IMR-90 (cell line): ENCODE data around the gene RPS3. TPM values are rescaled to one million over a fixed set of nuclear protein-coding genes. Genes with fewer than 3 reads are reported as not detected.

Source experiments
- ATAC-seq: fragments of 200-7000 bp; cut with Tn5 transposase; 2 replicates; pipeline ENCODE4 v1.9.1; 2020; ENCODE audit warnings: low read depth, mild to moderate bottlenecking, moderate library complexity
- BruUV-seq: library from RNA; stranded (reverse); fragments of 400-500 nt; replicated peaks from 2 replicates; lab custom pipeline; 2021; lab: Mats Ljungman, UMichigan
- CTCF ChIA-PET: fragments of 300-600 bp; formaldehyde crosslinking; extraction: SDS; loops from one replicate; lab custom pipeline; 2021; ENCODE audit warnings: antibody characterized with exemption; lab: Yijun Ruan, JAX
- POLR2A ChIA-PET: fragments of 300-600 bp; sonication (Branson Sonifier 250); formaldehyde crosslinking; loops from one replicate; lab custom pipeline; 2022; ENCODE audit warnings: antibody characterized with exemption; ENCODE audit not compliant: unreplicated experiment; lab: Charles Lee
- DNase-seq: peaks from one replicate; pipeline ENCODE4 v3.0.0; 2013
- H2AFZ ChIP-seq: replicated peaks from 2 replicates; pipeline ENCODE3; 2013; ENCODE audit warnings: low read length, mild to moderate bottlenecking; ENCODE audit not compliant: poor library complexity
- H2AK5ac ChIP-seq: 2 replicates; pipeline ENCODE4 v1.6.1; 2013; ENCODE audit warnings: low read depth, low read length, inconsistent platforms
- H2AK9ac ChIP-seq: replicated peaks from 2 replicates; pipeline ENCODE3; 2013; ENCODE audit warnings: mild to moderate bottlenecking, low read depth, low read length, moderate library complexity; ENCODE audit not compliant: poor library complexity
- H2BK120ac ChIP-seq: 2 replicates; pipeline ENCODE4 v1.6.1; 2013; ENCODE audit warnings: low read depth, low read length, inconsistent platforms
- H2BK15ac ChIP-seq: 3 replicates; pipeline ENCODE4 v1.6.1; 2013; ENCODE audit warnings: low read depth, low read length, inconsistent platforms
- H2BK20ac ChIP-seq: 2 replicates; pipeline ENCODE4 v1.6.1; 2013; ENCODE audit warnings: low read depth, mild to moderate bottlenecking, inconsistent platforms, low read length, moderate library complexity
- H2BK5ac ChIP-seq: 2 replicates; pipeline ENCODE4 v1.6.1; 2013; ENCODE audit warnings: mild to moderate bottlenecking, low read depth, low read length, inconsistent platforms; ENCODE audit not compliant: poor library complexity, severe bottlenecking
- H3K14ac ChIP-seq: replicated peaks from 2 replicates; pipeline ENCODE4 v1.6.1; 2013; ENCODE audit warnings: low read depth, low read length, inconsistent platforms
- H3K18ac ChIP-seq: 2 replicates; pipeline ENCODE4 v1.6.1; 2013; ENCODE audit warnings: low read depth, low read length, control low read depth
- H3K23ac ChIP-seq: 2 replicates; pipeline ENCODE4 v1.6.1; 2013; ENCODE audit warnings: low read depth, low read length, inconsistent platforms
- H3K27ac ChIP-seq: 2 replicates; pipeline ENCODE4 v1.5.1; 2013; ENCODE audit warnings: mild to moderate bottlenecking, control low read depth, low read length; ENCODE audit not compliant: insufficient read depth
- H3K27me3 ChIP-seq: 2 replicates; pipeline ENCODE4 v1.6.1; 2013; ENCODE audit warnings: low read length; ENCODE audit not compliant: control insufficient read depth, insufficient read depth
- H3K36me3 ChIP-seq: 2 replicates; pipeline ENCODE4 v1.6.1; 2013; ENCODE audit warnings: low read length, mixed read lengths; ENCODE audit not compliant: control insufficient read depth, insufficient read depth
- H3K4ac ChIP-seq: 2 replicates; pipeline ENCODE4 v1.6.1; 2013; ENCODE audit warnings: low read depth, low read length, inconsistent platforms
- H3K4me1 ChIP-seq: 2 replicates; pipeline ENCODE4 v1.6.1; 2013; ENCODE audit warnings: low read length, mixed read lengths; ENCODE audit not compliant: control insufficient read depth, insufficient read depth
- H3K4me2 ChIP-seq: 2 replicates; pipeline ENCODE4 v1.6.1; 2013; ENCODE audit warnings: low read depth, mild to moderate bottlenecking, control low read depth, low read length, moderate library complexity
- H3K4me3 ChIP-seq: 2 replicates; pipeline ENCODE4 v1.5.1; 2013; ENCODE audit warnings: low read depth, mild to moderate bottlenecking, control low read depth, low read length, moderate library complexity; ENCODE audit not compliant: insufficient read depth
- H3K56ac ChIP-seq: 2 replicates; pipeline ENCODE4 v1.6.1; 2013; ENCODE audit warnings: low read length, inconsistent platforms; ENCODE audit not compliant: insufficient read depth; ENCODE audit errors: extremely low read depth
- H3K79me1 ChIP-seq, 2 experiments: 2 replicates each; pipeline ENCODE4 v1.6.1; 2013; ENCODE audit warnings: low read length in 2 of 2, inconsistent platforms in 1 of 2, low read depth in 1 of 2
- H3K9ac ChIP-seq: 2 replicates; pipeline ENCODE4 v1.6.1; 2013; ENCODE audit warnings: low read depth, low read length, control low read depth
- H3K9me1 ChIP-seq: 2 replicates; pipeline ENCODE4 v1.6.1; 2013; ENCODE audit warnings: low read length, inconsistent platforms; ENCODE audit not compliant: insufficient read depth
- H3K9me3 ChIP-seq: 2 replicates; pipeline ENCODE4 v1.6.1; 2013; ENCODE audit warnings: low read length; ENCODE audit not compliant: control insufficient read depth, insufficient read depth
- H4K20me1 ChIP-seq: 2 replicates; pipeline ENCODE4 v1.6.1; 2013; ENCODE audit warnings: low read length, inconsistent platforms; ENCODE audit not compliant: insufficient read depth
- H4K5ac ChIP-seq: 2 replicates; pipeline ENCODE4 v1.6.1; 2013; ENCODE audit warnings: mild to moderate bottlenecking, low read depth, low read length, control low read depth
- H4K8ac ChIP-seq, 2 experiments: 2 replicates each; pipeline ENCODE4 v1.6.1; 2013; ENCODE audit warnings: low read depth in 2 of 2, low read length in 2 of 2, control low read depth in 1 of 2, inconsistent platforms in 1 of 2
- H4K91ac ChIP-seq: 2 replicates; pipeline ENCODE4 v1.6.1; 2013; ENCODE audit warnings: low read depth, low read length, inconsistent platforms; ENCODE audit not compliant: insufficient read depth
- BHLHE40 ChIP-seq: fragments of 150-350 bp; IDR thresholded peaks from 2 replicates; pipeline ENCODE4 v1.6.1; 2016; ENCODE audit warnings: mild to moderate bottlenecking, low read depth, low read length
- ELK1 ChIP-seq: fragments of 150-350 bp; IDR thresholded peaks from 2 replicates; pipeline ENCODE4 v1.6.1; 2016; ENCODE audit warnings: low read depth, mild to moderate bottlenecking, low read length, moderate library complexity, borderline replicate concordance
- FOS ChIP-seq: fragments of 150-350 bp; IDR thresholded peaks from 2 replicates; pipeline ENCODE4 v1.6.1; 2016; ENCODE audit warnings: low read depth, low read length
- MXI1 ChIP-seq: IDR thresholded peaks from 2 replicates; pipeline ENCODE4 v1.6.1; 2012; ENCODE audit warnings: low read depth, mild to moderate bottlenecking, low read length, moderate library complexity, borderline replicate concordance
- POLR2A ChIP-seq: IDR thresholded peaks from 2 replicates; pipeline ENCODE4 v1.6.1; 2012; ENCODE audit warnings: mild to moderate bottlenecking, low read depth, low read length
- RAD21 ChIP-seq: IDR thresholded peaks from 2 replicates; pipeline ENCODE4 v1.6.1; 2012; ENCODE audit warnings: low read length, improper control_type of control experiment
- SMC3 ChIP-seq: fragments of 150-350 bp; IDR thresholded peaks from 2 replicates; pipeline ENCODE4 v1.6.1; 2016; ENCODE audit warnings: low read depth, mild to moderate bottlenecking, antibody characterized with exemption, low read length, moderate library complexity
- WGBS, 2 experiments: methylation state at CpG; one replicate each; pipeline versions ENCODE4 v1.1.5 to v1.1.7; 2013; ENCODE audit warnings: missing lambda C conversion rate in 2 of 2; ENCODE audit not compliant: insufficient read length in 1 of 2; ENCODE audit errors: extremely low coverage in 2 of 2; 5-methylcytosine and 5-hydroxymethylcytosine counted together
- dilution Hi-C: fragments of 300-500 bp; cut with HindIII; formaldehyde crosslinking; loops from one replicate; pipeline ENCODE4 v1.14.3; 2018; ENCODE audit warnings: low sequenced_read_pairs; ENCODE audit not compliant: unreplicated experiment
- in situ Hi-C: fragments of 300-500 bp; cut with MboI; formaldehyde crosslinking; loops from 3 replicates; pipeline ENCODE4 v1.14.3; 2019; ENCODE audit warnings: low sequenced_read_pairs, inconsistent platforms, mixed read lengths
- intact Hi-C: fragments of 100-400 bp; cut with micrococcal nuclease; formaldehyde crosslinking; loops from 2 replicates; pipeline ENCODE4 v1.10.0; 2022
- polyA plus RNA-seq, 3 experiments: library from polyadenylated mRNA; depleted of rRNA; stranded (reverse); fragments of >200 nt; gene quantifications; 2 replicates each; pipeline ENCODE4 v1.2.3, GENCODE V29; 2012; ENCODE audit warnings: low replicate concordance in 1 of 3
- total RNA-seq: library from RNA; depleted of rRNA; stranded (reverse); fragments of >200 nt; gene quantifications from 2 replicates; pipeline ENCODE4 v1.2.3, GENCODE V29; 2012

RPS3 gene
- total and polyA plus RNA-seq, 2 of the 4 experiments (the other 2 are of a cell fraction): 2,360 to 2,477 TPM

GRCh38 chr11:75440960-75441803 is 41.9 kb downstream of the RPS3 start:
- DNase-seq: no peak
- POLR2A ChIA-PET: no interaction called here

More at GRCh38 chr11:75440960-75441803, 41.9 kb downstream of the RPS3 start:
- no peak overlapping the region for H2BK15ac ChIP-seq
- H3K56ac ChIP-seq: no peak overlapping the region
- no peak overlapping the region for H2BK5ac ChIP-seq
- no peak overlapping the region for H2BK120ac ChIP-seq
- intact Hi-C loops: no loop called here
- H3K9ac ChIP-seq: no peak overlapping the region
- H2AK9ac ChIP-seq: peak overlapping the region; percentile 14
- no peaks in the 10 kb centered on the region for H3K4me1 ChIP-seq
- H3K27ac ChIP-seq: no peak overlapping the region
- no peak overlapping the region for H3K14ac ChIP-seq
- in situ Hi-C loops: no loop called here
- H3K18ac ChIP-seq: no peak overlapping the region
- no peak overlapping the region for H4K5ac ChIP-seq
- no TSS peak for BruUV-seq
- no peaks in the 10 kb centered on the region for H4K20me1 ChIP-seq
- no peak overlapping the region for H3K23ac ChIP-seq
- no peak overlapping the region for H3K4me2 ChIP-seq
- no peak overlapping the region for H3K4me3 ChIP-seq
- H3K9me1 ChIP-seq: 0 out of 2 replicates have a peak, but pooled peaks cover 4% of the 10 kb centered on the region
- H4K8ac ChIP-seq: no peak overlapping the region
- TF ChIP-seq POLR2A: no peak
- no peak for TF ChIP-seq RAD21
- TF ChIP-seq MXI1: no peak
- no peak for TF ChIP-seq BHLHE40
- no peak for TF ChIP-seq ELK1
- no peak for TF ChIP-seq FOS
- no peak for TF ChIP-seq SMC3
- H3K4ac ChIP-seq: no peak overlapping the region
- CTCF ChIA-PET: no interaction called here
- ATAC-seq: no peak
- dilution Hi-C loops: no loop called here
- 73% methylated on average over 14 of the region's 27 CpGs; no CpG with 5 or more reads in 1 of the 2 experiments for WGBS, 2 experiments
- H2BK20ac ChIP-seq: no peak overlapping the region
- H2AK5ac ChIP-seq: no peak overlapping the region
- no peaks in the 10 kb centered on the region for H3K36me3 ChIP-seq
- H3K27me3 ChIP-seq: peaks cover 3% of the 10 kb centered on the region; the same call in 1 of the 2 replicates
- no peak overlapping the region for H4K91ac ChIP-seq
- no peaks in the 10 kb centered on the region for H3K9me3 ChIP-seq
- H2AFZ ChIP-seq: no peak overlapping the region
- H3K79me1 ChIP-seq: no peaks in the 10 kb centered on the region
